H9 (cell line): Measurements from ENCODE around the gene PARPBP. TPM values are rescaled to one million over a fixed set of nuclear protein-coding genes. Genes with fewer than 3 reads are reported as not detected.

Experiments used
- DNase-seq: peaks from one replicate; pipeline ENCODE4 v3.0.0-alpha.2; 2017
- H2AFZ ChIP-seq: one replicate; pipeline ENCODE4 v1.6.1; 2013; ENCODE audit warnings: mild to moderate bottlenecking, low read length, control low read depth, moderate library complexity
- H2AK5ac ChIP-seq: 2 replicates; pipeline ENCODE4 v1.6.1; 2013; ENCODE audit warnings: low read length, control low read depth, mixed read lengths; ENCODE audit not compliant: insufficient read length
- H2BK120ac ChIP-seq: one replicate; pipeline ENCODE4 v1.6.1; 2013; ENCODE audit warnings: low read depth, mild to moderate bottlenecking, low read length, control low read depth, inconsistent platforms; ENCODE audit not compliant: poor library complexity, severe bottlenecking
- H2BK12ac ChIP-seq: 2 replicates; pipeline ENCODE4 v1.6.1; 2013; ENCODE audit warnings: low read length, control low read depth, mixed read lengths, low read depth; ENCODE audit not compliant: insufficient read length
- H2BK15ac ChIP-seq: 2 replicates; pipeline ENCODE4 v1.6.1; 2013; ENCODE audit warnings: low read depth, low read length, control low read depth
- H2BK20ac ChIP-seq: one replicate; pipeline ENCODE4 v1.6.1; 2013; ENCODE audit warnings: low read depth, mild to moderate bottlenecking, low read length, control low read depth, inconsistent platforms; ENCODE audit not compliant: poor library complexity, severe bottlenecking
- H2BK5ac ChIP-seq: 2 replicates; pipeline ENCODE4 v1.6.1; 2013; ENCODE audit warnings: low read length, control low read depth, mixed read lengths; ENCODE audit not compliant: insufficient read length
- H3K14ac ChIP-seq: 2 replicates; pipeline ENCODE4 v1.6.1; 2013; ENCODE audit warnings: low read length, control low read depth; ENCODE audit not compliant: insufficient read depth
- H3K18ac ChIP-seq: 2 replicates; pipeline ENCODE4 v1.6.1; 2013; ENCODE audit warnings: low read depth, mild to moderate bottlenecking, mixed read lengths, low read length, control low read depth; ENCODE audit not compliant: insufficient read length
- H3K23ac ChIP-seq: 2 replicates; pipeline ENCODE4 v1.6.1; 2013; ENCODE audit warnings: low read length, control low read depth, mixed read lengths, low read depth; ENCODE audit not compliant: insufficient read length
- H3K23me2 ChIP-seq: 2 replicates; pipeline ENCODE4 v1.6.1; 2013; ENCODE audit warnings: low read depth, mild to moderate bottlenecking, mixed read lengths, low read length, control low read depth; ENCODE audit not compliant: insufficient read length, poor library complexity, severe bottlenecking
- H3K27ac ChIP-seq: 2 replicates; pipeline ENCODE4 v1.5.1; 2013; ENCODE audit warnings: low read length, control low read depth, mixed read lengths, low read depth; ENCODE audit not compliant: insufficient read length
- H3K27me3 ChIP-seq: 2 replicates; pipeline ENCODE4 v1.6.1; 2013; ENCODE audit warnings: low read length, control low read depth, inconsistent platforms; ENCODE audit not compliant: insufficient read depth
- H3K4ac ChIP-seq: 2 replicates; pipeline ENCODE4 v1.6.1; 2013; ENCODE audit warnings: low read depth, mild to moderate bottlenecking, control low read depth, inconsistent platforms, low read length, moderate library complexity
- H3K4me1 ChIP-seq: 2 replicates; pipeline ENCODE4 v1.6.1; 2013; ENCODE audit warnings: low read length, control low read depth, inconsistent platforms; ENCODE audit not compliant: insufficient read depth
- H3K4me2 ChIP-seq: 2 replicates; pipeline ENCODE4 v1.6.1; 2013; ENCODE audit warnings: low read length, control low read depth, mixed read lengths; ENCODE audit not compliant: insufficient read length, insufficient read depth
- H3K56ac ChIP-seq: 2 replicates; pipeline ENCODE4 v1.6.1; 2013; ENCODE audit warnings: low read depth, mild to moderate bottlenecking, mixed read lengths, low read length, control low read depth; ENCODE audit not compliant: insufficient read length
- H3K79me1 ChIP-seq: 2 replicates; pipeline ENCODE4 v1.6.1; 2013; ENCODE audit warnings: low read depth, mild to moderate bottlenecking, moderate library complexity, low read length, control low read depth, inconsistent platforms; ENCODE audit not compliant: insufficient read depth, poor library complexity, severe bottlenecking
- H3K79me2 ChIP-seq: 2 replicates; pipeline ENCODE4 v1.6.1; 2013; ENCODE audit warnings: low read length, control low read depth, inconsistent platforms; ENCODE audit not compliant: insufficient read depth
- H3K9ac ChIP-seq: 2 replicates; pipeline ENCODE4 v1.6.1; 2013; ENCODE audit warnings: low read length, control low read depth, mixed read lengths; ENCODE audit not compliant: insufficient read length; ENCODE audit errors: extremely low read depth
- H3K9me3 ChIP-seq: one replicate; pipeline ENCODE4 v1.6.1; 2013; ENCODE audit warnings: low read depth, low read length, inconsistent platforms; ENCODE audit not compliant: control insufficient read depth
- H3T11ph ChIP-seq: one replicate; pipeline ENCODE4 v1.6.1; 2013; ENCODE audit warnings: mild to moderate bottlenecking, low read length, control low read depth, inconsistent platforms
- H4K20me1 ChIP-seq: one replicate; pipeline ENCODE4 v1.6.1; 2013; ENCODE audit not compliant: control insufficient read depth, insufficient read length, insufficient read depth
- H4K5ac ChIP-seq: 2 replicates; pipeline ENCODE4 v1.6.1; 2013; ENCODE audit warnings: low read depth, mild to moderate bottlenecking, mixed read lengths, low read length, control low read depth; ENCODE audit not compliant: insufficient read length
- H4K8ac ChIP-seq: replicated peaks from 2 replicates; pipeline ENCODE4 v1.6.1; 2013; ENCODE audit warnings: low read length, control low read depth, mixed read lengths, low read depth; ENCODE audit not compliant: insufficient read length
- H4K91ac ChIP-seq: 2 replicates; pipeline ENCODE4 v1.6.1; 2013; ENCODE audit warnings: low read depth, mild to moderate bottlenecking, moderate library complexity, mixed read lengths, low read length, control low read depth; ENCODE audit not compliant: insufficient read length
- H3K27ac Mint-ChIP-seq, 3 experiments: 2 replicates in 2 of 3; 3 replicates in 1 of 3; pipeline ENCODE4 v1.8.0; 2020 to 2021; ENCODE audit warnings: mixed read lengths in 3 of 3, mild to moderate bottlenecking in 1 of 3, moderate library complexity in 1 of 3
- H3K27me3 Mint-ChIP-seq: 2 replicates; pipeline ENCODE4 v1.8.0; 2021; ENCODE audit warnings: low read depth, mild to moderate bottlenecking, moderate library complexity, mixed read lengths
- H3K36me3 Mint-ChIP-seq, 3 experiments: 2 replicates in 2 of 3; 3 replicates in 1 of 3; pipeline ENCODE4 v1.8.0; 2020 to 2021; ENCODE audit warnings: low read depth in 3 of 3, mixed read lengths in 3 of 3; ENCODE audit not compliant: insufficient read depth in 1 of 3
- H3K4me1 Mint-ChIP-seq, 2 experiments: 2 replicates each; pipeline ENCODE4 v1.8.0; 2020; ENCODE audit warnings: mixed read lengths in 2 of 2
- H3K4me3 Mint-ChIP-seq, 2 experiments: 2 replicates in 1 of 2; 3 replicates in 1 of 2; pipeline ENCODE4 v1.8.0; 2020 to 2021; ENCODE audit warnings: mild to moderate bottlenecking in 2 of 2, mixed read lengths in 2 of 2, moderate library complexity in 1 of 2
- H3K9me3 Mint-ChIP-seq, 2 experiments: 2 replicates in 1 of 2; 3 replicates in 1 of 2; pipeline ENCODE4 v1.8.0; 2020; ENCODE audit warnings: mild to moderate bottlenecking in 2 of 2, mixed read lengths in 2 of 2, moderate library complexity in 1 of 2
- WGBS: extraction: QIAGEN DNeasy Blood & Tissue Kit; methylation state at CpG from one replicate; pipeline ENCODE4 v1.1.7; 2013; ENCODE audit warnings: missing lambda C conversion rate, low lambda C conversion rate, mixed read lengths; ENCODE audit not compliant: insufficient read length; ENCODE audit errors: extremely low coverage; 5-methylcytosine and 5-hydroxymethylcytosine counted together
- total RNA-seq: library from RNA; stranded (reverse); gene quantifications from 2 replicates; pipeline ENCODE4 v1.2.1, GENCODE V29; 2021
- TF ChIP-seq, protein P1 (sequence below): fragments of 200-600 bp; sonication (generic); conservative IDR thresholded peaks from 3 replicates; pipeline ENCODE4 v1.8.0; 2021; ENCODE audit warnings: antibody characterized with exemption, mild to moderate bottlenecking

PARPBP gene
- total RNA-seq, 1 experiment from 2014 or later: 32.1 TPM

GRCh38 chr12:102227954-102228353 is 108.0 kb downstream of the PARPBP start:
- no CpG with 5 or more reads among the region's 5 CpGs for WGBS
- no peak overlapping the region for H3K18ac ChIP-seq
- no peak overlapping the region for H2BK5ac ChIP-seq
- H3K9me3 ChIP-seq: no peaks in the 10 kb centered on the region
- H2BK12ac ChIP-seq: no peak overlapping the region
- TF ChIP-seq, protein P1, sequence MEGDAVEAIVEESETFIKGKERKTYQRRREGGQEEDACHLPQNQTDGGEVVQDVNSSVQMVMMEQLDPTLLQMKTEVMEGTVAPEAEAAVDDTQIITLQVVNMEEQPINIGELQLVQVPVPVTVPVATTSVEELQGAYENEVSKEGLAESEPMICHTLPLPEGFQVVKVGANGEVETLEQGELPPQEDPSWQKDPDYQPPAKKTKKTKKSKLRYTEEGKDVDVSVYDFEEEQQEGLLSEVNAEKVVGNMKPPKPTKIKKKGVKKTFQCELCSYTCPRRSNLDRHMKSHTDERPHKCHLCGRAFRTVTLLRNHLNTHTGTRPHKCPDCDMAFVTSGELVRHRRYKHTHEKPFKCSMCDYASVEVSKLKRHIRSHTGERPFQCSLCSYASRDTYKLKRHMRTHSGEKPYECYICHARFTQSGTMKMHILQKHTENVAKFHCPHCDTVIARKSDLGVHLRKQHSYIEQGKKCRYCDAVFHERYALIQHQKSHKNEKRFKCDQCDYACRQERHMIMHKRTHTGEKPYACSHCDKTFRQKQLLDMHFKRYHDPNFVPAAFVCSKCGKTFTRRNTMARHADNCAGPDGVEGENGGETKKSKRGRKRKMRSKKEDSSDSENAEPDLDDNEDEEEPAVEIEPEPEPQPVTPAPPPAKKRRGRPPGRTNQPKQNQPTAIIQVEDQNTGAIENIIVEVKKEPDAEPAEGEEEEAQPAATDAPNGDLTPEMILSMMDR: no peak
- no peaks in the 10 kb centered on the region for H3K79me1 ChIP-seq
- no peak overlapping the region for H2BK15ac ChIP-seq
- H3K36me3 Mint-ChIP-seq: no peaks in the 10 kb centered on the region
- no peak overlapping the region for H3K27ac Mint-ChIP-seq
- H2BK20ac ChIP-seq: no peak overlapping the region
- no peaks in the 10 kb centered on the region for H3K4me1 ChIP-seq
- no peak overlapping the region for H3T11ph ChIP-seq
- H3K4me3 Mint-ChIP-seq: no peak overlapping the region
- no peaks in the 10 kb centered on the region for H4K20me1 ChIP-seq
- H3K23ac ChIP-seq: no peak overlapping the region
- DNase-seq: no peak
- no peaks in the 10 kb centered on the region for H3K79me2 ChIP-seq
- H3K27me3 Mint-ChIP-seq: no peaks in the 10 kb centered on the region
- H3K4ac ChIP-seq: no peak overlapping the region
- no peak overlapping the region for H4K8ac ChIP-seq
- no peak overlapping the region for H2AFZ ChIP-seq
- no peak overlapping the region for H2BK120ac ChIP-seq
- H2AK5ac ChIP-seq: no peak overlapping the region
- no peak overlapping the region for H3K14ac ChIP-seq
- no peak overlapping the region for H3K9ac ChIP-seq
- H4K91ac ChIP-seq: no peak overlapping the region
- no peaks in the 10 kb centered on the region for H3K27me3 ChIP-seq
- H3K9me3 Mint-ChIP-seq: no peaks in the 10 kb centered on the region
- H3K4me2 ChIP-seq: no peak overlapping the region
- H3K23me2 ChIP-seq: no peaks in the 10 kb centered on the region
- H3K56ac ChIP-seq: no peak overlapping the region
- H3K4me1 Mint-ChIP-seq: peaks cover 9 to 11% of the 10 kb centered on the region in 2 experiments
- H4K5ac ChIP-seq: no peak overlapping the region
- no peak overlapping the region for H3K27ac ChIP-seq
